OCI-LY7 (cell line): ENCODE results near the gene SLC29A3. TPM values are rescaled to one million over a fixed set of nuclear protein-coding genes. Genes with fewer than 3 reads are reported as not detected.

Experiments
- BruUV-seq: library from RNA; stranded (reverse); fragments of 400-500 nt; replicated peaks from 2 replicates; lab custom pipeline; 2021; lab: Mats Ljungman, UMichigan
- CTCF ChIA-PET: fragments of 300-600 bp; sonication (Branson Sonifier 250); formaldehyde crosslinking; loops from one replicate; lab custom pipeline; 2022; ENCODE audit warnings: antibody characterized with exemption; ENCODE audit not compliant: unreplicated experiment; lab: Charles Lee
- POLR2A ChIA-PET: fragments of 300-600 bp; sonication (Branson Sonifier 250); formaldehyde crosslinking; loops from one replicate; lab custom pipeline; 2022; ENCODE audit warnings: antibody characterized with exemption; lab: Charles Lee
- DNase-seq: peaks from one replicate; pipeline ENCODE4 v3.0.0-alpha.2; 2015; ENCODE audit warnings: low spot score
- H2AFZ ChIP-seq: fragments of 200-600 bp; sonication (generic), shearing (Covaris generic); 2 replicates; pipeline ENCODE4 v1.6.1; 2014; ENCODE audit warnings: mild to moderate bottlenecking, antibody characterized with exemption, low read length, moderate library complexity
- H3K27ac ChIP-seq: fragments of 200-600 bp; sonication (generic); 2 replicates; pipeline ENCODE4 v1.5.1; 2014; ENCODE audit warnings: mixed run types, low read depth, mild to moderate bottlenecking, moderate library complexity, low read length, inconsistent platforms; ENCODE audit not compliant: poor library complexity, severe bottlenecking
- H3K36me3 ChIP-seq: fragments of 200-600 bp; sonication (generic); 2 replicates; pipeline ENCODE4 v1.6.1; 2014; ENCODE audit warnings: mild to moderate bottlenecking, antibody characterized with exemption, low read length, moderate library complexity, mixed read lengths; ENCODE audit not compliant: insufficient read depth
- H3K4me1 ChIP-seq: fragments of 200-600 bp; sonication (generic); 2 replicates; pipeline ENCODE4 v1.5.1; 2014; ENCODE audit warnings: mild to moderate bottlenecking, low read length; ENCODE audit not compliant: insufficient read depth, poor library complexity, severe bottlenecking
- H3K4me2 ChIP-seq: fragments of 200-600 bp; sonication (generic); 2 replicates; pipeline ENCODE4 v1.6.1; 2014; ENCODE audit warnings: mild to moderate bottlenecking, low read length
- H3K4me3 ChIP-seq: fragments of 200-600 bp; sonication (generic); 2 replicates; pipeline ENCODE4 v1.5.1; 2014; ENCODE audit warnings: mild to moderate bottlenecking, low read depth, low read length; ENCODE audit not compliant: poor library complexity, severe bottlenecking
- H3K79me2 ChIP-seq: fragments of 200-600 bp; sonication (generic); 2 replicates; pipeline ENCODE4 v1.6.1; 2016; ENCODE audit warnings: low read depth, mild to moderate bottlenecking, low read length, moderate library complexity, mixed read lengths; ENCODE audit not compliant: insufficient read depth
- H3K9me2 ChIP-seq: fragments of 200-600 bp; sonication (generic); 2 replicates; pipeline ENCODE4 v1.6.1; 2016; ENCODE audit warnings: mild to moderate bottlenecking, low read length, mixed read lengths; ENCODE audit not compliant: insufficient read depth
- H3K9me3 ChIP-seq: fragments of 200-600 bp; sonication (generic); 2 replicates; pipeline ENCODE4 v1.6.1; 2014; ENCODE audit warnings: mild to moderate bottlenecking, mixed run types, low read length, mixed read lengths
- H4K20me1 ChIP-seq: fragments of 200-600 bp; sonication (generic); 2 replicates; pipeline ENCODE4 v1.6.1; 2014; ENCODE audit warnings: mild to moderate bottlenecking, antibody characterized with exemption, low read length, moderate library complexity, mixed read lengths; ENCODE audit not compliant: insufficient read depth
- EZH2phosphoT487 ChIP-seq: fragments of 200-600 bp; sonication (generic); IDR thresholded peaks from 2 replicates; pipeline ENCODE4 v1.6.1; 2018; ENCODE audit warnings: low read depth, borderline replicate concordance, mild to moderate bottlenecking, mixed run types, antibody characterized with exemption, low read length, moderate library complexity, mixed read lengths
- intact Hi-C: fragments of 100-400 bp; cut with micrococcal nuclease; formaldehyde crosslinking; loops from one replicate; pipeline ENCODE4 v1.10.0; 2022; ENCODE audit not compliant: unreplicated experiment
- total RNA-seq, 2 experiments: library from RNA; depleted of rRNA in 1 of 2; stranded (reverse); fragments of >200 nt in 1 of 2; shearing (Covaris generic) in 1 of 2; gene quantifications; 2 replicates each; pipeline ENCODE4 v1.2.3, GENCODE V29; 2014 to 2022
- TF ChIP-seq, protein P1 (sequence below): fragments of 200-600 bp; sonication (generic); conservative IDR thresholded peaks from 2 replicates; pipeline ENCODE4 v1.5.1; 2014; ENCODE audit warnings: mild to moderate bottlenecking, antibody characterized with exemption, low read length, moderate library complexity, mixed read lengths

Gene SLC29A3
- total RNA-seq, 2 experiments from 2014 or later = 1.7 to 8.2 TPM

DNA sequence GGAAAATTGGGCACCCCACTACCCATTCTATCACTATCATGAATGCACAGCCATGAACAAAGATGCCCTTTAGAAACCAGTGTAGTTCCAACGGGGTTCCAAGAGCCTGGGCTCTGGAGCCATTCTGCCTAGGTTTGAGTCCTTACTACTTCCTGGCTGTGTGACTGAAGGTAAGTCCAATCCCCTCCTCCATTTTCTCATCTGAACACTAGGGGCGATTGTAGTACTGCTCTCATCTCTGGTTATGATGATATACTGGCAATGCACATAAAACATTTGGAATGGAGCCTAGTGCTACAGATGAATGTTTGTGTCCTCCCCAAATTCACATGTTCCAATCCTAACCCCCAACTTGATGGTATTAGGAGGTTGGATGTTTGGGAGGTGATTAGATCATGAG, 49.6 kb downstream of the SLC29A3 start:
- no peaks in the 10 kb centered on the region for H3K9me3 ChIP-seq
- H3K27ac ChIP-seq = no peak overlapping the region
- H3K4me3 ChIP-seq = no peak overlapping the region
- intact Hi-C loops = no loop called here
- H3K4me1 ChIP-seq = peaks cover 33% of the 10 kb centered on the region
- TF ChIP-seq, protein P1, sequence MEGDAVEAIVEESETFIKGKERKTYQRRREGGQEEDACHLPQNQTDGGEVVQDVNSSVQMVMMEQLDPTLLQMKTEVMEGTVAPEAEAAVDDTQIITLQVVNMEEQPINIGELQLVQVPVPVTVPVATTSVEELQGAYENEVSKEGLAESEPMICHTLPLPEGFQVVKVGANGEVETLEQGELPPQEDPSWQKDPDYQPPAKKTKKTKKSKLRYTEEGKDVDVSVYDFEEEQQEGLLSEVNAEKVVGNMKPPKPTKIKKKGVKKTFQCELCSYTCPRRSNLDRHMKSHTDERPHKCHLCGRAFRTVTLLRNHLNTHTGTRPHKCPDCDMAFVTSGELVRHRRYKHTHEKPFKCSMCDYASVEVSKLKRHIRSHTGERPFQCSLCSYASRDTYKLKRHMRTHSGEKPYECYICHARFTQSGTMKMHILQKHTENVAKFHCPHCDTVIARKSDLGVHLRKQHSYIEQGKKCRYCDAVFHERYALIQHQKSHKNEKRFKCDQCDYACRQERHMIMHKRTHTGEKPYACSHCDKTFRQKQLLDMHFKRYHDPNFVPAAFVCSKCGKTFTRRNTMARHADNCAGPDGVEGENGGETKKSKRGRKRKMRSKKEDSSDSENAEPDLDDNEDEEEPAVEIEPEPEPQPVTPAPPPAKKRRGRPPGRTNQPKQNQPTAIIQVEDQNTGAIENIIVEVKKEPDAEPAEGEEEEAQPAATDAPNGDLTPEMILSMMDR = peak; percentile 69
- no peak for TF ChIP-seq EZH2phosphoT487
- no peaks in the 10 kb centered on the region for H3K9me2 ChIP-seq
- ChIA-PET POLR2A (no interaction called here), CTCF (no interaction called here)
- H4K20me1 ChIP-seq = no peaks in the 10 kb centered on the region
- H3K4me2 ChIP-seq = no peak overlapping the region
- no peaks in the 10 kb centered on the region for H3K79me2 ChIP-seq
- BruUV-seq = no TSS peak
- DNase-seq = peak; percentile 58
- H2AFZ ChIP-seq = peak overlapping the region; percentile 53; the same call in 1 of the 2 replicates
- H3K36me3 ChIP-seq = no peaks in the 10 kb centered on the region

DNA sequence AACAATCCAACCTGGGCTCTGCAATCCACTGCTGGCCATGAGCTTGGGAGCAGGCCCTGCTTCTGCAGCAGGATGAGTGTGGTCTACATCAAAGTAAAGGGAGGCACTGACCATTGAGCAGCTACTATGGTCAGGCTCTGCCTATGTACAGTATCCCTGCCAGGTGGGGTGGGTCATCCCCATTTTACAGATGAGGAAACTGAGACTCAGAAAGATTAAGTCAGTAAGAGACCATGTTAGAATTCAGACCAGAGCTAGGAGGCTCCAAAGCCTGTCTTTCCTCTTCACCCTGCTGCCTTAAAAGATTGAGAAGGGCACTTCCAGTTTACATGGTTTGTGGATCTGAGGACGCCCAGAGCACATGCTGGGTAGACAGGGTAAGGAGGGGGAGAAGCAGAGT, 50.5 kb downstream of the SLC29A3 start:
- TF ChIP-seq, protein P1 = no peak
- no peak for TF ChIP-seq EZH2phosphoT487
- Histone ChIP-seq H2AFZ (no peak overlapping the region), H3K9me2 (no peaks in the 10 kb centered on the region), H3K4me1 (peaks cover 41% of the 10 kb centered on the region), H3K79me2 (no peaks in the 10 kb centered on the region), H3K4me3 (no peak overlapping the region), H3K4me2 (no peak overlapping the region), H3K36me3 (no peaks in the 10 kb centered on the region), H3K27ac (no peak overlapping the region), H4K20me1 (no peaks in the 10 kb centered on the region), H3K9me3 (no peaks in the 10 kb centered on the region)
- no peak for DNase-seq
- intact Hi-C loops = no loop called here
- ChIA-PET CTCF (interaction anchor here (0.6 to 0.7 kb wide), 2 partner anchors 9 to 345 kb away, joined by 3 read pairs; no protein-coding TSS in a partner anchor), POLR2A (interaction anchor here (0.5 to 0.6 kb wide), 2 partner anchors 154 to 486 kb away, joined by 3 to 4 read pairs; no protein-coding TSS in a partner anchor)
- BruUV-seq = no TSS peak

DNA sequence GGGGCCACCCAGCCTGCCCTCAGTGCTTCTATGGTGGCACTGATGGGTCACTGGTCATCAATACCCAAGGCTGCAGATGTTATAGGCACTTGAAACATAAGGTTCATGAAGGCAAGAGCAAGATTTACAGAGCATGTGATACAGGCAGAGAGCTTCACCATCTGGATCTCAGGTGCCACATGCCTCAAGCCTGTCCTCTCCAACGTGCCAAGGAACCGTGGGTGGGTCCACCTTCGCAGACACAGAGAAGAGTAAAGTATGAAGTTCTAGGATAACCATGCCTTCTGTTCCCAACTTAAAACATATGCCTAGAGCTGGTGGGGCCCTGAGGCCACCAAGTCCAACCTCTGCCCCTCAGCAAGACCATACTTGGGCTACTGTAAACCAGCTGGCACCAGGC, 51.0 kb downstream of the SLC29A3 start:
- H3K27ac ChIP-seq = no peak overlapping the region
- H2AFZ ChIP-seq = no peak overlapping the region
- TF ChIP-seq EZH2phosphoT487 = no peak
- TF ChIP-seq, protein P1 = no peak
- H3K9me2 ChIP-seq = no peaks in the 10 kb centered on the region
- H4K20me1 ChIP-seq = no peaks in the 10 kb centered on the region
- no peaks in the 10 kb centered on the region for H3K79me2 ChIP-seq
- intact Hi-C loops = no loop called here
- no peaks in the 10 kb centered on the region for H3K9me3 ChIP-seq
- BruUV-seq = no TSS peak
- H3K4me1 ChIP-seq = peaks cover 41% of the 10 kb centered on the region
- H3K4me3 ChIP-seq = no peak overlapping the region
- POLR2A ChIA-PET = interaction anchor here (0.5 to 0.6 kb wide), 2 partner anchors 154 to 486 kb away, joined by 3 to 4 read pairs; no protein-coding TSS in a partner anchor
- CTCF ChIA-PET = no interaction called here
- H3K36me3 ChIP-seq = no peaks in the 10 kb centered on the region
- H3K4me2 ChIP-seq = no peak overlapping the region
- DNase-seq = no peak
